HG03039 (cell line): Measurements from ENCODE around the gene SERPINB1.
A peak's percentile ranks its signal among the peaks of the same experiment; 100 is the strongest.
"Not testable (repeated sequence)": the region's sequence is repeated elsewhere in the genome, so short reads cannot be mapped to it uniquely, and the experiment has no call there.

Experiments
- ATAC-seq: cut with Tn5 transposase; IDR thresholded peaks from one replicate; pipeline ENCODE4 v1.9.1; 2021; ENCODE audit warnings: mild to moderate bottlenecking, moderate library complexity; ENCODE audit not compliant: unreplicated experiment

SERPINB1 gene

DNA sequence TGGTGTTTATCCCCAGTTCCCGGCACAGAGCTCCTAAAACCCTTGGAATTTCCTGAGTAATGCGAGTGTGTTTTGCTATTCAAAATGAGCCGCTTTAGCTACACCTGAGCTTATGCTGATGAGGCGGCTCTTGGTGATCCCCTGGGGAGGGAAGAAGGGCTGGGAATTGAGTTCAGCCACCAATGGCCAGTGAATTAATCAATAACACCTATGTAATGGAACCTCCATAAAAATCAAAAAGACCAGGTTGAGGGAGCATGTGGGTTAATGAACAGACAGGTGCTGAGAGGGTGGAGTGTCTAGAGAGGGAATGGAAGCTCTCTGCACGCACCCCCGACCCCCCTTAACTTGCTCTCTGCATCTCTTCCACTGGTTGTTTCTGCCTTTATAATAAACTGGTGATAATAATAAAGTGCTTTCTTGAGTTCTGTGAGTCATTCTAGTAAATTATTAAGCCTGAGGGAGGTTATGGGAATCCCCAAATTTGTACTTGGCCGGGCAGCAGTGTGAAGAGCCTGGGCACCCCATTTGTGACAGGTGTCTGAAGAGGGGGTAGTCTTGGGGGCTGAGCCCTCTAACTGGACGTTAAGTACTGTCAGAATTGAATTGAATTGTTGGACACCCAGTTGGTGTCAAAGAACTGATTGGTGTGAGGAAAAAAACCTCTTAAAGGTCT lies 24.6 kb upstream of the SERPINB1 start:
- ATAC-seq = no peak

DNA sequence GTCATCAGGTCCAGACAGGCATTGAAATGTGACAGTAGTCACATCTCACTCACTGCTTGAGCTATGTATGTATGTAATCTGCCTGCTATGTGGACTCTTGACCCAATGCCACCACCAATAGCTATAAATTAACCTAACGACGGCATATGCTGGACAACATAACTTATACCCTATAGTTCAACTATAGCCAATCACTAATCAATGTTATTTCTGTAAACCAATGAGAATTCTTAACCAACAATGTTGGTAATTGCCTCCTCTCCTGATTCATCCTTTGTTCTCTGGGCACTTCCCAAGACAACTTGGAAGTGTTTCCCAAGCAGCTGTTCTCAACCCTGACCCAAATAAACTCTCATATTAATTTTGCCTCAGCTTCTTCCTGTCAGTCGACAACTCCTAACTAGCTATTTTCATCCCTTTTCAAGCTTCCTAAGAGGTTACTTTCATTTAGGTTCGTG lies 24.1 kb upstream of the SERPINB1 start:
- ATAC-seq = no peak

DNA sequence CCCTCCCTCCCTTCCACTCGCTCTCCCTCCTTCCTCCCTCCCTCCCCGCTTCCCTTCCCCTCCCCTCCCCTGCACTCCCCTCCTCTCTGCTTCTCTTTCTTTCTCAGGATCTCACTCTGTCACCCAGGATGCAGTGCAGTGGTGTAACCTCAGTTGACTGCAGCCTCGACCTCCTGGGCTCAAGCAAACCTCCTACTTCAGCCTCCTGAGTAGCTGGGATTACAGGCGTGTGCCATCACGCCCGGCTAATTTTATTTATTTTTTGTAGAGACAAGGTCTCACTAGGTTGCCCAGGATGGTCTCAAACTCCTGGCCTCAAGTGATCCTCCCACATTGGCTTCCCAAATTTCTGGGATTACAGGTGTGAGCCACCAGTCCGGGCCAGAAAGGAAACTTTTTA lies 23.6 kb upstream of the SERPINB1 start:
- ATAC-seq = no peak

DNA sequence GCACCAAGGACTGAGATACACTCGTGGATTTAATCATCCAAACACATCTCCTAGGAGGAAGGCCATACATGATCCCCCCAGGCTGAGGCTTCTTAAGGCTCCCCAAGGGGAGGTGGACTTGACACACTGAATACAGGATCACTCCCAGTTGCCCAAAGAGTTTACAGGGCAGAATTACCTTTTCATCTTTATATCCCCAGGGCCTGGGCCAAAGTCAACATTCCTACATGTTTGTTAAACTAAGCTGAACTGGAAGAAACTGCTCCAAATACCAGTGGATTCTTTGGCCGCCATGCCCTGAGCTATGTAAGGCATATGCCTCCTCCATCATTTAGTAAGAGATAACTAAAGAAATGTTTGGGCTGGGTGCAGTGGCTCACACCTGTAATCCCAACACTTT lies 22.2 kb upstream of the SERPINB1 start:
- no peak for ATAC-seq

DNA sequence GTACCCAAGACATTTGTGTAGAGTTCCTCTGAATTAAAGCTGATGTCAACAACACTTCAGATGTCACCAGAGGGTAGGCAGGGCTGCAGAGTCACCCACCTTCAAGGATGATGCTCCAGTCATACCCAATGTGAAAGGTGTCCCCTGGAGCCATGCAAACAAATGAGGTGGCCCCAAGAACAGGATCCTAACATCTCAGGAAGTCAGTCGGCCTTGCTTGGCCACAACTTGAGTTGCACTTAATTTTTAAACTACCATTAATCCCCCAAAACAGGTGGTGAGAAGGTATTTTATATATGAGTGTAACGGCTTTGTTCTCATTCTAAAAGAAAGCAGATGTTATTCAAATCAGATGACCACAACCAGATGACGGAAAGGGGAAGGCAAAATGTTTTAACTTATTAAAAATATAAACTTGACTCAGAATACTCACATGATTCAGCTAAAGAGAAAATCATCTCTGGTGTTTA lies 21.1 kb upstream of the SERPINB1 start:
- ATAC-seq = peak; percentile 41

DNA sequence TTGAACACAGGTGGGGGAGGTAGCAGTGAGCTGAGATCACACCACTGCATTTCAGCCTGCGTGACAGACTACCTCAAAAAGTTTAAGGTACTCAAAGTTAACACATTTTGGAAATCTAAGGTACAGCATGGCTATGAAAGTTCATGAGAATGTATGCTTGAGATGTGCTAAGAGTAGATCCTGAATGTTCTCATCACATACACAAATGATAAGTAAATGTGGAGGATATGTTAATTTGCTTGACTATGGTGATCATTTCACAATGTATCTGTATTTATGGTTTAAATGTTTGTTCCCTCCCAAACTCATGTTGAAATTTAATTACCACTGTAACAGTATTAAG lies 20.1 kb upstream of the SERPINB1 start:
- no peak for ATAC-seq

DNA sequence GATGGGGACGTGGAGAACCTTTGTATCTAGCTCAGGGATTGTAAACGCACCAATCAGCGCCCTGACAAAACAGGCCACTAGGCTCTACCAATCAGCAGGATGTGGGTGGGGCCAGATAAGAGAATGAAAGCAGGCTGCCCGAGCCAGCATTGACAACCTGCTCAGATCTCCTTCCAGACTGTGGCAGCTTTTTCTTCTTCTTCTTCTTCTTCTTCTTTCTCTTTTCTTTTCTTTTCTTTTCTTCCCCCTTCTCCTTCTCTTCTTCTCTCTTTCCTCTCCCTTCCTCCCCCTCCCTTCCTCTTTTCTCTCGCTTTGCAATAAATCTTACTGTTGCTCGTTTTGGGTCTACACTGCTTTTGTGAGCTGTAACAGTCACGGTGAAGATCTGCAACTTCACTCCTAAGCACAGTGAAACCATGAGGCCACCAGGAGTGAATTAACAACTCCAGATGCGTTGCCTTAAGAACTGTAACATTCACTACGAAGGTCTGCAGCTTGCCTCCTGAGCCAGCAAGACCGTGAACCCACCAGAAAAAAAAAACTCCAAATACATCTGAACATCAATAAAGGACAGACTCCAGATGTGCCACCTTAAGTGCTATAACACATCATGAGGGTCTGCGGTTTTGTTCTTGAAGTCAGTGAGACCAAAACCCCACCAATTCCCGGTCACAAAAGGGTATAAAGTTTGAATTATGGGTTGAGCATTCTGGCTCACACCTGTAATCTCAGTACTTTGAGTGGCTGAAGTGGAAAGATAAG lies 19.6 kb upstream of the SERPINB1 start:
- no peak for ATAC-seq

DNA sequence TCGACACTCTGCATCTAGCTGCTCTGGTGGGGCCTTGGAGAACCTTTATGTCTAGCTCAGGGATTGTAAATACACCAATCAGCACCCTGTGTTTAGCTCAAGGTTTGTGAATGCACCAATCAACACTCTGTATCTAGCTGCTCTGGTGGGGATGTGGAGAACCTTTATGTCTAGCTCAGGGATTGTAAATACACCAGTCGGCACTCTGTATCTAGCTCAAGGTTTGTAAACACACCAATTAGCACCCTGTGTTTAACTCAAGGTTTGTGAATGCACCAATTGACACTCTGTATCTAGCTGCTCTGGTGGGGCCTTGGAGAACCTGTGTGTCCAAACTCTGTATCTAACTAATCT lies 19.0 kb upstream of the SERPINB1 start:
- not testable (repeated sequence) for ATAC-seq

DNA sequence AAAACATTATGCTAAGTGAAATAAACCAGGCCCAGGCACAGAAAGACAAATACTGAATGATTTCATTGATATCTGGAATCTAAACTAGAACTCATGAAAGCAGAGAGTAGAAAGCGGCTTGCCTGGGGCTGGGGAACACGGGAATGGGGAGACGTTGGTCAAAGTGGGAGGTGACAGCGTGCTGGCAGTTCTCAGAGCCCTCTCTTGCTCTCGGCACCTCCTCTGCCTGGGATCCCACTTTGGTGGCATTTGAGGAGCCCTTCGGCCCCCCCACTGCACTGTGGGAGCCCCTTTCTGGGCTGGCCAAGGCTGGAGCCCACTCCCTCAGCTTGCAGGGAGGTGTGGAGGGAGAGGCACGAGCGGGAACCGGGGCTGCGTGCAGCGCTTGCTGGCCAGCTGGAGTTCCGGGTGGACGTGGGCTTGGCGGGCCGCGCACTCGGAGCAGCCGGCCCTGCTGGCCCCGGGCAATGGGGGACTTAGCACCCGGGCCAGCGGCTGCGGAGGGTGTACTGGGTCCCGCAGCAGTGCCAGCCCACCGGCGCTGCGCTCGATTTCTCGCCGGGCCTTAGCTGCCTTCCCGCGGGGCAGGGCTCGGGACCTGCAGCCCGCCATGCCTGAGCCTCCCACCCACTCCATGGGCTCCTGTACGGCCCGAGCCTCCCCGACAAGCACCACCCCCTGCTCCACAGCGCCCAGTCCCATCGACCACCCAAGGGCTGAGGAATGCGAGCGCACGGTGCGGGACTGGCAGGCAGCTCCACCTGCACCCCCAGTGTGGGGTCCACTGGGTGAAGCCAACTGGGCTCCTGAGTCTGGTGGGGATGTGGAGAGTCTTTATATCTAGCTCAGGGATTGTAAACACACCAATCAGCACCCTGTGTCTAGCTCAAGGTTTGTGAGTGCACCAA lies 18.4 kb upstream of the SERPINB1 start:
- not testable (repeated sequence) for ATAC-seq

DNA sequence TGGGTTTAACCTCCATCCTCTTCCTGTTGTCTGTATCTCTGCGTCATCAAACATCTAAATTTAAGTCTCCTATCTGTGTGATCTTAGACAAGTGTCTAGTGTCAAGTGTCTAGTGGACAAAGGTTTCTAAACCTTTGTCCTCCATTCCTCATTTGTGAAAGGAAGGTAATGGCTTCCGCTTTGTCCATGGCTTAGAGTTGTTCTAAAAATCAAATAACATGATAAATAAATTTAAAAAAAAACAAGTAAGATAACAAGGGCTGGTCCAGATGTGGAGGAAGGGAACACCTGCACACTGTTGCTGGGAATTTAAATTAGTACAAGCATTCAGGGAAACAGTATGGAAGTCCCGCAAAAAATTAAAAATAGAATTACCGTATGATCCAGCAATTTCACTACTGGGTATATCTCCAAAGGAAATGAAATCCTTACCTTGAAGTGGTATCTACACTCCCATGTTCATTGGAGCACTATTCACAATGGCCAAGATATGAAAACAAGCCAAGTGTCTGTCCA lies 17.6 kb upstream of the SERPINB1 start:
- no peak for ATAC-seq

DNA sequence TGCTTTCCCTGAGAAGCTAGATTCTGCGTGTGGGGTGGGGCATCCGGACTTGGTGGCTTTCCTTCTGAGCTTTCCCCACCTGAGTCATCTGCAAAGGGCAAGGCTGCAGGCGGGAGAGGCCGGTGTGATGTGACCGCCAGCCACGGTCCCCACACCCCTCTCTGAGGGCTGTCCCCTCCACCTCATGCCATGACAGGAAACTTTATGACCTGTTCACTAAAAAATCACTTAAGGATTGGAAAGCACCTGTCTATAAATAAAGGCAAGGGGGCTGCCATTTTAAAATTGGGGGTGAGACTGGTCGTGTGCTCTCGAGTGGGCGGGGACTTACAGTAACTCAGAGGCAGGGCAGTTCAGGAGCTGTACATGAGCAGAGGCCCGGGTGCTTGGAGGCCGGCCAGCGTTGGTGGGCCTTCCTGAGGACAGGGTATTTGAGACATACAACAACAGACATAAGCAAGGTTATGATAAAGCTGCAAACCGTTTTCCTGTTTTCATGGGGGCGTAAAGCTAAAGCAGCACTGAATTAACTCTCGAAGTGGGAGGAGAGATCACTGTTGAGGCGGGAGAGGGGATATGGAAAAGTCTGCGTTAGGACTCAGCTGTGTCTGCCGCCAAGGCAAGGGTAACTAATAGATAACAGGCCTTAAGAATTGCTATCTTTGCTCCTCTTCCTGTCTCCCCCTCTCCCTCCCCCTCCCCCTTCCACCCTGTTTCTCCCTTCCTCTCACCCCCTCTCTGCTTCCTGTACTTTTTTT lies 16.1 kb upstream of the SERPINB1 start:
- peak; percentile 47 for ATAC-seq

DNA sequence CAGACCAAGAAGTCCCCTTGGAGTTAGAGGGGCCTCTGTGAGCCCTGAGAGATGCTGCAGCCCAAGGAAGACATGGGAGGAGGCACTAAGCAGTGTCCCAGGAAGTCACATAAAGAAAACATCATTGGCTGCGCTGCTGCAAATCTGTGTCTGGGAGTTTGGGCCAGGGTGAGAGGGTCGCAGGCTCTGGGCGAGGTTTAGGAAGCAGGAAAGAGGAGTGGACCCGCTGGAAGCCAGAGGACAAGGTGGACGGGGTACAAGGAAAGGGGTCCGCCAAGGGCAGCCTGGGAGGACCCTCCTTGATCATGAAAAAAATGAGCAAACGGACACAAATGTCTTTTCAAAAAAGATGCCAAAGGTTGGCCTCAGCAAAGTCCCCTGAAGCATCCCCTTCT lies 15.5 kb upstream of the SERPINB1 start:
- ATAC-seq = no peak

DNA sequence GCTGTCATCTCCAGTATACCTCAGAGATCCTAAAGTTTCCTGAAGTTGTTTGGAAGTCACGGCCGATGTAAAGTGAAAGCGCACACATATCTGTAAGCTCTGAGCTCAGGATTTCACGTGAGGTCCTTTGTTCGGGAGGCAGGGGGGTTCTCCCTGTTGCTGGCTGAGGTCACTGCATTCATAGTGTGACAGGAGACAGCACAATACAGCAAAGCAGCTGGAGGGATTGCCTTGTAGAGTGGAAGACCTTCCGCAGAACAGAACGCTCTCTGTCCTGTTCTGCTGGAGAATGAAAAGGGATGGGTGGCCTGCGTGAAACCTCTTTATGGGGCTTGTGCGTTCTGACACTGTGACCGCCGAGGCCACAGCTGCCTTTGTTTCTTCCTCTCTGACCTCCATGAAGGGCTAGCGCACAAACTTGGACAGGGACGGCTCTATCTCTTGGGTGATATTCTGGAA lies 13.4 kb upstream of the SERPINB1 start:
- no peak for ATAC-seq

DNA sequence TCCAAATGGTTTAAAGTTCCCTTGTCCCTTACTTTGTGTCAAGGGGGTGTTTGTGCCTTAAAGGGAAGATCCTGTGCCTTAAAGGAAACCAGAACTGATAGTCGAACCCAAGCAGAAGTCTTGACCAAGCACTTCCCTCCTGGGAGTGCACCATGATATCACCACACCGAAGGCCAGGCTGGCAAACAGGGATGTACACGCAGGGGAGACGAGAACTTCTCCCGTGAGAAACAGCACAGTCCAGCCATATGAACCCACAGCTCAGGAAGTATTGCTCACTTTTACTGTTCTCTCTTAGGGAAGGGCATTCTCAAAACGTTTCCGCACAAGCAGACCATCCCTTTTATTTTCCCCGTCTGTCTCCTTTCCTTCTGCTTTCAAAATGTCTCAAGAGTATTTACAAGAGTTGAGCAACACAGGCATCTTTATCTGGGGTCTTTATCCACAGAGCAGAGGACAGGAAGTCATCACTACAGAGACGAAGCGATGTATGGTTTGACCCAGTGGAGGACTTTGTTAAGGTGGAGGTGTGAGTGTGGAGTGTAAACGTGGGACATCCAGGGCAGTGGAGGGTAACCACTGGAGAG lies 12.8 kb upstream of the SERPINB1 start:
- no peak for ATAC-seq

DNA sequence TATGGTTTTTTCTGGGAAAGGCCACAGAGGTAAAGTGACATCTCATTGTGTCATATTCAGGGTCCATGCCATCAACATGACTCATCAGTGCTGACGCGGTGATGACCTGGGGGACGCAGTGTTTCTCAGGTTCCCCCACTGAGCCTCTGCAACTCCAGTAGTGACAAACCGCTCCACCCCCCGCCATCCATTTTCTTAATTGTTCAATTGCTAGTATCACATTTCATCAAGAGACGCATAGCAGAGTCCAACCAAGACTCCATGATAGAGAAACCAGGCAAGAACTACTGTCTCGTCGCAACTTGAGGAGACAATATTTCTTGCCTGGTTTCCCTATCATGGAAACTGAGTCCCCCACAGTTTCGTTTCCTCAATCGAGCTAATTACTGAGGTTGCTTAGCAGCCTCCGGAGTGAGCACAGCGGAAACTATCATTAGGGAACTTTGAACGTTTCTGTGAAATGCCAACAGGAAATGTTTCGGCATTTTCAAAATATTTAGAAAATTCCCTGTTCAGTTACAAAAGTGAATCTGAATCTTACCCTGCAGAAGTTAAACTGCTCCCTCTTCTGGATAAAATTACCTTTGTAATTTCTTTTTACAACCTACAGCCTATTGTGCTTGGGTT lies 12.2 kb upstream of the SERPINB1 start:
- ATAC-seq = no peak

DNA sequence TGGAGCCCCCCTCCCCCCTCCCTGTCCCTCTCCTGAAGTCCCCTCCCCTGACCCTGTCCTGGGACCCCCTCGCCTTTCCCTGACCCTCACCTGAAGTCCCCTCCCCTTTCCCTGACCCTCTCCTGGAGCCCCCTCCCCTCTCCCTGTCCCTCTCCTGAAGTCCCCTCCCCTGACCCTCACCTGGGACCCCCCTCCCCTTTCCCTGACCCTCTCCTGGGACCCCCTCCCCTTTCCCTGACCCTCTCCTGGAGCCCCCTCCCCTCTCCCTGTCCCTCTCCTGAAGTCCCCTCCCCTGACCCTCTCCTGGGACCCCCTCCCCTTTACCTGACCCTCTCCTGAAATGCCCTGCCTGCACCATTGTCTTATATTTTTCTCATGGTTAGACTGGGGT lies 11.7 kb upstream of the SERPINB1 start:
- ATAC-seq = not testable (repeated sequence)

DNA sequence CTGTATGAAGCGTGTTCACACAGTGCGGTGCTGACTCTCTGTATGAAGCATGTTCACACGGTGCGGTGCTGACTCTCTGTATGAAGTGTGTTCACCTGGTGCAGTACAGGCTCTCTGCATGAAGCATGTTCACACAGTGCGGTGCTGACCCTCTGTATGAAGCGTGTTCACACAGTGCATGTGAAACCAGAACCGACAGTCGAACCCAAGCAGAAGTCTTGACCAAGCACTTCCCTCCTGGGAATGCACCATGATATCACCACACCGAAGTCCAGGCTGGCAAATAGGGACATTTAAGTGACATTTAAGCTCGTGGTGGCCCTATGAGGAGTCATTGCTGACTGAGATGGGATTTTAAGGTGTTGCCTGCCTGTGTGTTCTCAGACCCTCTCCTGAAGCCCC lies 11.3 kb upstream of the SERPINB1 start:
- ATAC-seq = no peak

DNA sequence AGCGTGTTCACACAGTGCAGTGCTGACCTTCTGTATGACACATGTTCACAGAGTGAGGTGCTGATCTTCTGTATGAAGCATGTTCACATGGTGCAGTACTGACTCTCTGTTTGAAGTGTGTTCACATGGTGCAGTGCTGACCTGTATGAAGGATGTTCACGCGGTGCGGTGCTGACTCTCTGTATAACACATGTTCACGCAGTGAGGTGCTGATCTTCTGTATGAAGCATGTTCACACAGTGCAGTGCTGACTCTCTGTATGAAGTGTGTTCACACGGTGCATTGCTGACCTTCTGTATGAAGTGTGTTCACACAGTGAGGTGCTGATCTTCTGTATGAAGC lies 10.8 kb upstream of the SERPINB1 start:
- ATAC-seq = no peak

DNA sequence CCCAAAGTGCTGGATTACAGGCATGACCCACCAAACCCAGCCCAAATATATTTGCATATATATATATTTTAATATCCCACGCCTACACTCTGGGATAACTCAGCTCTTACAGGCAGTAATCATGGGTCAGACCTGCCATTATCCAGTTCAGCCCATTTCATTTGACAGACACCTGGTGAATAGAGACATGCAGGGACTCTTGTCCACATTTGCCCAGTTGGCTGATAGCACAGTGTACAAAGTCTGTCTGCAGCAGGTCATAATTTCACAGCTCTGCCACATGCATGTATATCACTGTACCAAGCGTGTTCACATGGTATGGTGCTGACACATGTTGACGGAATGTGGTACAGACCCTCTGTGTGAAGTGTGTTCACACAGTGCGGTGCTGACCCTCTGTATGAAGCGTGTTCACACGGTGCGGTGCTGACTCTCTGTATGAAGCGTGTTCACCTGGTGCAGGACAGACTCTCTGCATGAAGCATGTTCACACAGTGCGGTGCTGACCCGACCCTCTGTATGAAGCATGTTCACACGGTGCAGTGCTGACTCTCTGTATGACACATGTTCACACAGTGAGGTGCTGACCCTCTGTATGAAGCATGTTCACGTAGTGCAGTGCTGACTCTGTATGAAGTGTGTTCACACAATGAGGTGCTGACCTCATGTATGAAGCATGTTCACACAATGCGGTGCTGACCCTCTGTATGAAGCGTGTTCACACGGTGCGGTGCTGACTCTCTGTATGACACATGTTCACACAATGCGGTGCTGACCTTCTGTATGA lies 10.3 kb upstream of the SERPINB1 start:
- ATAC-seq = no peak
